ENCODE data around the gene MICALL1. TPM values are rescaled to one million over a fixed set of nuclear protein-coding genes. Genes with fewer than 3 reads are reported as not detected.

The MICALL1 gene
- total RNA-seq, 1 donor from 2014 or later, result 11.0 TPM

DNA sequence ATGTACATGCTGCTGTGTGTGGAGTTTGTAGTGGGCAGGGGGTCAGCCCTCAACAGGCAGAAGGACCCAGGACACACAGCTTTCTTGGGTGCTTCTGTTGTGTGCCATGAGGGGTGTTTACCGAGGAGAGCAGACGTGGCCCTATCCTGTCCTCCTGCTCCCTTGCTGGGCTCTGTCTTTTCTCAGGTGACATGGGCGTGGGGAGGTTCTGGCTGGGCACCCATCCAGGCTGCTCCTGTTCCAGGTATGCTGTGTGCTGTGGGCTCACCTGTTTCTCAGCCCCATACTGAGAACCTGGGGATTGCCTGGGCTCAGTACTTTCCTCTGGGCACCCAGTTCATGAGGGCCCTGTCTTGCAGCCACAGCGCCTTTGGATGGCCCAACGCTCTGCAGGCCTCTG, 23.3 kb downstream of the MICALL1 start:
- H3K9ac ChIP-seq (ENCODE audit: low read depth in 1 of 3, low read length in 3 of 3), result no peak overlapping the region
- H3K27me3 ChIP-seq (ENCODE audit: control insufficient read depth in 3 of 3, insufficient read depth in 3 of 3, low read length in 3 of 3), result no peaks in the 10 kb centered on the region
- no peaks in the 10 kb centered on the region for H3K9me3 ChIP-seq (ENCODE audit: control insufficient read depth in 3 of 3, low read length in 3 of 3)
- peaks cover 8 to 14% (median 12%) of the 10 kb centered on the region in 3 donors for H3K4me1 ChIP-seq (ENCODE audit: control insufficient read depth in 3 of 3, insufficient read depth in 3 of 3, low read length in 3 of 3)
- peaks cover 22 to 47% (median 39%) of the 10 kb centered on the region in 3 donors for H3K36me3 ChIP-seq (ENCODE audit: control insufficient read depth in 3 of 3, insufficient read depth in 3 of 3, low read length in 3 of 3)
- no peak overlapping the region for H3K27ac ChIP-seq (ENCODE audit: low read depth, low read length)
- no peak overlapping the region for H3K4me3 ChIP-seq (ENCODE audit: low read length in 3 of 3)

DNA sequence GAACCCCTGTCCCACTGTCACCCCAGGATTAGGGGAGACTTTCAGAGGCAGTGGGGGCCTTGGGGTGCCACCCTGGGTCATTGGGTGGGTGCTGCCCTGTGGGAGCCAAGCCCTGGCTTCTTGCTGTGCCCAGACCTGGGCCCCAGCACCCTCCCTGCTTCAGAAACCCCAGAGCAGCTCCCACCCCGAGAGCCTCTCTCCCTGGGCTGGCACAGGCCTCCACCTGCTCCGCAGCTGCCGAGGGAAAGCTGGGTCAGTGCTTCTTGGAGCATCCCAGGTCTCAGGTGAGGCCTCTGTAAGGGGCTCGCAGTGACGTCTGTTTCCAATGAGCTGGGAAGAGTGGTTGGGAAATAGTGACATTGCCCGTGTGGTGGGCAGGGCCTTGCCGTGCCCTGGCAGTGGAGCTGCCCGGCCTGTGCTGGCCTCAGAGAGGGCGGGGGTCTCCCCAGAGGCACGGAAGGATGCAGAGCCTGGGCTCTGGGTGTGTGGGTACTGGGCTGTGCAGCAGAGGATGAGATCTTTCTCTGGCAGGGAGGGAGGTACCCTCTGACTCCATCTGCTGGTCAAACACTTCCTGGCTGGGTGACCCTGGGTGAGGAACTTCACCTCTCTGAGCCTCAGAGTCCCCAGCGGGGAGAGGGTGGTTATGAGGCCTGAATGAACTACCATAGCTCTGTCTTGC, 24.3 kb downstream of the MICALL1 start:
- Histone ChIP-seq H3K36me3 (ENCODE audit: control insufficient read depth in 3 of 3, insufficient read depth in 3 of 3, low read length in 3 of 3) (peaks cover 16 to 41% (median 34%) of the 10 kb centered on the region in 3 donors), H3K27me3 (ENCODE audit: control insufficient read depth in 3 of 3, insufficient read depth in 3 of 3, low read length in 3 of 3) (no peaks in the 10 kb centered on the region), H3K4me3 (ENCODE audit: low read length in 3 of 3) (no peak overlapping the region), H3K9ac (ENCODE audit: low read depth in 1 of 3, low read length in 3 of 3) (no peak overlapping the region), H3K4me1 (ENCODE audit: control insufficient read depth in 3 of 3, insufficient read depth in 3 of 3, low read length in 3 of 3) (peaks cover 8 to 14% (median 12%) of the 10 kb centered on the region in 3 donors), H3K27ac (ENCODE audit: low read depth, low read length) (no peak overlapping the region), H3K9me3 (ENCODE audit: control insufficient read depth in 3 of 3, low read length in 3 of 3) (no peaks in the 10 kb centered on the region)

DNA sequence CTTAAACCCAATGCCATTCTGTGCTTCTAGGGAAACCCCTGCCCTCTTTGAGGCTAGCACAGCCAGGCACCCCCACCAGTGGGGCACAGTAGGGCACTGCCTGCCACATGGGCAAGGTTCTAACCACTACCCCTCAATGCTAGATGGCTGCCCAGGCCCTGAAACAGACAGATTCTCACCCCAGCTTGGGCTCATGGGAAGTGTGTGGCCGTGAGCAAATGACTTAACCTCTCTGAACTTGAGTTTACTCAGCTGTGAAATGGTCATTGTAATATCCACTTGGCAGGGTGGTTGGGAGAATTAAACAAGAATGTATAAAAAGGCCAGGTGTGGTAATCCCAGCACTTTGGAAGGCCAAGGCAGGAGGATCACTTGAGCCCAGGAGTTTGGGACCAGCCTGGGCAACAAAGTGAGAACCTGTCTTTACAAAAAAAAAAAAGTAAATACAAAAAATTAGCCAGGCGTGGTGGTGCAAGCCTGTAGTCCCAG, 24.9 kb downstream of the MICALL1 start:
- Histone ChIP-seq H3K4me3 (ENCODE audit: low read length in 3 of 3) (no peak overlapping the region), H3K36me3 (ENCODE audit: control insufficient read depth in 3 of 3, insufficient read depth in 3 of 3, low read length in 3 of 3) (peaks cover 15 to 38% (median 30%) of the 10 kb centered on the region in 3 donors), H3K9me3 (ENCODE audit: control insufficient read depth in 3 of 3, low read length in 3 of 3) (no peaks in the 10 kb centered on the region), H3K4me1 (ENCODE audit: control insufficient read depth in 3 of 3, insufficient read depth in 3 of 3, low read length in 3 of 3) (peaks cover 8 to 14% (median 12%) of the 10 kb centered on the region in 3 donors), H3K9ac (ENCODE audit: low read depth in 1 of 3, low read length in 3 of 3) (no peak overlapping the region), H3K27me3 (ENCODE audit: control insufficient read depth in 3 of 3, insufficient read depth in 3 of 3, low read length in 3 of 3) (no peaks in the 10 kb centered on the region), H3K27ac (ENCODE audit: low read depth, low read length) (no peak overlapping the region)

DNA sequence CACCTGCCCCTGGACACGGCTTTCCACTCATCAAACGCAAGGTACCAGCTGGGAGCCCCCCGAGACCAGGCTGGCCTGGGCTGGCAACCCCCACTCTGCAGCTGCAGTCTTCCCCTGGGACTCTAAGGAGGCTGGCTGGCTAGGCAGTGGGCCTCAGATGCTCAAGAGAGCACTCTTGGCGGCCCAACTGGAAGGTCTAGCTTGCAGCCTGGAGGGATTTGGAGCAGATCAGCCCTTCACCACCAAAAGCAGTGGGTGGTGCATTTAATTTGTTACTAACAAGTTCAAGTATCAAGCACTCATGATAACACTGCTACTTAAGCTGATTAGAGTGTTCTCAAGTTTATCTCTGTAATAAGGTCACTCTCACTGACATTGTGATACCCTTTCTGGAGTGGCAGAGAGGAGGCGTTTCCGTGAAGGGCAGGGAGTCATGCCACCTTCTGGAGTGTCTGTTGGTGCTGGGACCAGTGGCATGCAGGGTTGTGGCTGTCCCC, 25.8 kb downstream of the MICALL1 start:
- H3K4me1 ChIP-seq (ENCODE audit: control insufficient read depth in 3 of 3, insufficient read depth in 3 of 3, low read length in 3 of 3), result peaks cover 8 to 14% (median 12%) of the 10 kb centered on the region in 3 donors
- H3K27ac ChIP-seq (ENCODE audit: low read depth, low read length), result no peak overlapping the region
- H3K4me3 ChIP-seq (ENCODE audit: low read length in 3 of 3), result no peak overlapping the region
- H3K36me3 ChIP-seq (ENCODE audit: control insufficient read depth in 3 of 3, insufficient read depth in 3 of 3, low read length in 3 of 3), result peaks cover 8 to 28% (median 21%) of the 10 kb centered on the region in 3 donors
- no peaks in the 10 kb centered on the region for H3K27me3 ChIP-seq (ENCODE audit: control insufficient read depth in 3 of 3, insufficient read depth in 3 of 3, low read length in 3 of 3)
- H3K9ac ChIP-seq (ENCODE audit: low read depth in 1 of 3, low read length in 3 of 3), result no peak overlapping the region
- no peaks in the 10 kb centered on the region for H3K9me3 ChIP-seq (ENCODE audit: control insufficient read depth in 3 of 3, low read length in 3 of 3)

DNA sequence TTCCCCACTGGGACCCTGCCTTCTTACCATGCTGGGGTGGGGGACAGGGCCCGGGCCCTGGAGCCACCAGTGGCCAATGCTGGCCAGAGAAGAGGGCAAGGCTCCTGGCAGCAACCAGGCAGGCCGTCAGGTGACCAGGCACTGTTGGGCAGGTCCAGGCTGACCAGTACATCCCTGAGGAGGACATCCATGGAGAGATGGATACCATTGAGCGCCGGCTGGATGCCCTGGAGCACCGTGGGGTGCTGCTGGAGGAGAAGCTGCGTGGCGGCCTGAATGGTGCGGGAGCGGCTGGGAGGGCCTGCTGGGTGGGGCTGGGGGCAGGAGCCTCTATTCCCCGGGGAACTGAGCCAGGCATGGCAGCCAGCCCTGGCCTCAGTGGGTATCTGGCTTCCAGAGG, 26.3 kb downstream of the MICALL1 start:
- Histone ChIP-seq H3K27me3 (ENCODE audit: control insufficient read depth in 3 of 3, insufficient read depth in 3 of 3, low read length in 3 of 3) (no peaks in the 10 kb centered on the region), H3K9me3 (ENCODE audit: control insufficient read depth in 3 of 3, low read length in 3 of 3) (no peaks in the 10 kb centered on the region), H3K9ac (ENCODE audit: low read depth in 1 of 3, low read length in 3 of 3) (no peak overlapping the region), H3K4me3 (ENCODE audit: low read length in 3 of 3) (no peak overlapping the region), H3K36me3 (ENCODE audit: control insufficient read depth in 3 of 3, insufficient read depth in 3 of 3, low read length in 3 of 3) (peaks cover 9 to 24% (median 17%) of the 10 kb centered on the region in 3 donors), H3K4me1 (ENCODE audit: control insufficient read depth in 3 of 3, insufficient read depth in 3 of 3, low read length in 3 of 3) (peaks cover 8 to 14% (median 12%) of the 10 kb centered on the region in 3 donors), H3K27ac (ENCODE audit: low read depth, low read length) (no peak overlapping the region)

DNA sequence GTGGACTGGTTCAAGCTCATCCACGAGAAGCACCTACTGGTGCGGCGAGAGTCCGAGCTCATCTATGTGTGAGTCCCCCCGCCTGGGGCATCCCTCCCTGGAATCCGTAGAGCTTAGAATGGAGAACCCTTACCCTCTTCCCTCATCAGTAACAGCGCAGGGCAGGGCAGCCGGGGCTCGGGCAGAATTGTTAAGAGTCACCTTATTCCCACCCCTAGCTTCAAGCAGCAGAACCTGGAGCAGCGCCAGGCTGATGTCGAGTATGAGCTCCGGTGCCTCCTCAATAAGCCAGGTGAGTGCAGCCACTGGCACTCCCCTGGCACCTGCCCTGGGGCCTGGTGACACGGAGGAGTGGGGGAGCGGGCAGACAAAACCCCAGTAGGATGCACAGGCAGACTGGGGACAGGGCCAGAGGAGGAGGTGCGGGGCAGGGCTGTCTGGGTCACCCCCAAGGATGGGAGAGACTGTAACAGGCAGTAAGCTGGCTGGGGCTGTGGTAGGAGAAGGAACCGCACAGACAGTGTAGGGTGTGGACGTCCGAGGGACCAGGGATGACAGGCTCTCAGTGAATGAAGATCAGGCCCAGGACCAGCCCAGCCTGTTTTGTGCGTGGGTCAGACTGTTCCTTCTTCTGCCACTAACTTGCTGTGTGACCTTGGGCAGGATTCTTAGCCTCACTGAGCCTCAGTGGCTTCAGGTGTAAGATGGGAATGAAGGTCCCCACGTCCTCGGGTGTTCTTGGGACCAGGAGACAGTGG, 26.9 kb downstream of the MICALL1 start:
- peaks cover 12 to 26% (median 19%) of the 10 kb centered on the region in 3 donors for H3K36me3 ChIP-seq (ENCODE audit: control insufficient read depth in 3 of 3, insufficient read depth in 3 of 3, low read length in 3 of 3)
- H3K4me3 ChIP-seq (ENCODE audit: low read length in 3 of 3), result no peak overlapping the region
- H3K27ac ChIP-seq (ENCODE audit: low read depth, low read length), result peak overlapping the region; percentile 41
- no peaks in the 10 kb centered on the region for H3K27me3 ChIP-seq (ENCODE audit: control insufficient read depth in 3 of 3, insufficient read depth in 3 of 3, low read length in 3 of 3)
- peaks cover 8 to 14% (median 12%) of the 10 kb centered on the region in 3 donors for H3K4me1 ChIP-seq (ENCODE audit: control insufficient read depth in 3 of 3, insufficient read depth in 3 of 3, low read length in 3 of 3)
- peak overlapping the region in 1 of 3 donors; percentile 16 for H3K9ac ChIP-seq (ENCODE audit: low read depth in 1 of 3, low read length in 3 of 3)
- no peaks in the 10 kb centered on the region for H3K9me3 ChIP-seq (ENCODE audit: control insufficient read depth in 3 of 3, low read length in 3 of 3)

DNA sequence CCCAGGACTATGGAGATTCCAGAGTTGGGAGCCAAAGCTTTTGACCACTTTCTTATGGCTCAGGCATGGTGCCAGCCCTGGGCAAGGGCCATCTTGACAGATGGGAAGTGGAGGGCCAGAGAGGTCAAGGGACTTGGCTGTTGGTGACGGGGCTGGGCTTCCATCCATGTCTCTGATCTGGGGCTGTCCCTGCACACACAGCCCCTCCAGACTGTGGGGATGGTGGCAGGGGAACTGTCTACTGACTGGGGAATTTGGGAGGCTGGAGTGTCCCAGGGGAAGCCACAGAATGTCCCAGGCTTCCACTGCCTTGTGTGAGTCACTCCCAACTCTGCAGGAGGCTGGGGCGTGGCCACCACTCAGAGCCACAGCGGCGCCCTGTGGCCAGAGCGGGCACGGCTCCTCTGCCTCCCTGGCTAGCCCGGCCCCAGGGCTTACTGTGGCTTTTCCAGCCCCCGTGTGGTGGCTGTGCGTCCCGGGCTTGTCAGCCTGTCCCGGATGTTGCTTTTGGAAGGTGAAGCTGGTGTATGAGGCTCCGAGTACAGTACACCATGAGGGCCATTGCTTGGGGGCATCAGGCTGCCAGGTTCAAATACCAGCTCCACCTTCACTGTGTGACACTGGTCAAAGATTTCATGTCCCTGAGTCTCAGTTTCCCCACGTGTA, 27.7 kb downstream of the MICALL1 start:
- no peaks in the 10 kb centered on the region for H3K9me3 ChIP-seq (ENCODE audit: control insufficient read depth in 3 of 3, low read length in 3 of 3)
- peak overlapping the region; percentile 41 for H3K27ac ChIP-seq (ENCODE audit: low read depth, low read length)
- H3K36me3 ChIP-seq (ENCODE audit: control insufficient read depth in 3 of 3, insufficient read depth in 3 of 3, low read length in 3 of 3), result peaks cover 13 to 24% (median 17%) of the 10 kb centered on the region in 3 donors
- H3K4me1 ChIP-seq (ENCODE audit: control insufficient read depth in 3 of 3, insufficient read depth in 3 of 3, low read length in 3 of 3), result peaks cover 8 to 14% (median 12%) of the 10 kb centered on the region in 3 donors
- H3K4me3 ChIP-seq (ENCODE audit: low read length in 3 of 3), result peak overlapping the region in 2 of 3 donors; percentile 19 to 22
- H3K27me3 ChIP-seq (ENCODE audit: control insufficient read depth in 3 of 3, insufficient read depth in 3 of 3, low read length in 3 of 3), result no peaks in the 10 kb centered on the region
- H3K9ac ChIP-seq (ENCODE audit: low read depth in 1 of 3, low read length in 3 of 3), result peak overlapping the region in 2 of 3 donors; percentile 10 to 54

DNA sequence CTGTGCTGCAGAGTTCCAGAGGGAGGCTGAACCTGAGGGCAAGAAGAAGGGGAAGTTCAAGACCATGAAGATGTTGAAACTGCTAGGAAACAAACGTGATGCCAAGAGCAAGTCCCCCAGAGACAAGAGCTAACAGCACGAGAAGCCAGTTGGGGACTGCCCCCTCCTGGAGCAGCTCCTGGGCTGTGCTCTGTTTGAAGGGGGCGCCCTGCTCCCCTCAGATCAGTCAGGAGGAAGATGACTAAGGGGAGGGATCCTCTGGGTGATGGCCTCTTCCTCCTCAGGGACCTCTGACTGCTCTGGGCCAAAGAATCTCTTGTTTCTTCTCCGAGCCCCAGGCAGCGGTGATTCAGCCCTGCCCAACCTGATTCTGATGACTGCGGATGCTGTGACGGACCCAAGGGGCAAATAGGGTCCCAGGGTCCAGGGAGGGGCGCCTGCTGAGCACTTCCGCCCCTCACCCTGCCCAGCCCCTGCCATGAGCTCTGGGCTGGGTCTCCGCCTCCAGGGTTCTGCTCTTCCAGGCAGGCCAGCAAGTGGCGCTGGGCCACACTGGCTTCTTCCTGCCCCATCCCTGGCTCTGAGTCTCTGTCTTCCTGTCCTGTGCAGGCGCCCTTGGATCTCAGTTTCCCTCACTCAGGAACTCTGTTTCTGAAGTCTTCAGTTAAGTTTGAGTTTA, 34.7 kb downstream of the MICALL1 start:
- H3K9me3 ChIP-seq (ENCODE audit: control insufficient read depth in 3 of 3, low read length in 3 of 3), result no peaks in the 10 kb centered on the region
- H3K27me3 ChIP-seq (ENCODE audit: control insufficient read depth in 3 of 3, insufficient read depth in 3 of 3, low read length in 3 of 3), result no peaks in the 10 kb centered on the region
- H3K27ac ChIP-seq (ENCODE audit: low read depth, low read length), result no peak overlapping the region
- no peak overlapping the region for H3K4me3 ChIP-seq (ENCODE audit: low read length in 3 of 3)
- peaks cover 20 to 32% (median 29%) of the 10 kb centered on the region in 3 donors for H3K36me3 ChIP-seq (ENCODE audit: control insufficient read depth in 3 of 3, insufficient read depth in 3 of 3, low read length in 3 of 3)
- no peak overlapping the region for H3K9ac ChIP-seq (ENCODE audit: low read depth in 1 of 3, low read length in 3 of 3)
- no peaks in the 10 kb centered on the region for H3K4me1 ChIP-seq (ENCODE audit: control insufficient read depth in 3 of 3, insufficient read depth in 3 of 3, low read length in 3 of 3)

DNA sequence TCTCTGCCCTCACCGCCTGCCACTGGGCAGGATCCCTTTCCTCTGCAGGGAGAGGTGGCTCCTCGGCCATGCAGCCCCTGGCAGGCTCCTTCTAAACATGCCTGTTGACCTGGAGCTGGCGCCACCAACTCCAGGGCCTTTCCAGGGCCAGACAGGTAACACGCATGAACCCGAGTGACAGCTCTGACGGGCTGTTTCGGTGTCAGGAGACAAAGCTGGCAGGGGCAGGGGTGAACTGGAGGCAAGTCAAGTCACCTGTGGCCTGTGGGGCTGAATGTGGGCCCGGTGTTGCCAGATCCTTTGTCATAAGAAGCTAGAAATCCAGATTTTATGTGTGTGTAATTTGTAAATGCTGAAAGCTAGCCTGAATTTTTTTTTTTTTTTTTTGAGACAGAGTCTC, 36.0 kb downstream of the MICALL1 start:
- Histone ChIP-seq H3K4me3 (ENCODE audit: low read length in 3 of 3) (no peak overlapping the region), H3K36me3 (ENCODE audit: control insufficient read depth in 3 of 3, insufficient read depth in 3 of 3, low read length in 3 of 3) (peaks cover 20 to 32% (median 26%) of the 10 kb centered on the region in 3 donors), H3K27ac (ENCODE audit: low read depth, low read length) (no peak overlapping the region)

More for the DNA sequence above, 36.0 kb downstream of the MICALL1 start:
- no peak overlapping the region for H3K9ac ChIP-seq (ENCODE audit: low read depth in 1 of 3, low read length in 3 of 3)
- no peaks in the 10 kb centered on the region for H3K9me3 ChIP-seq (ENCODE audit: control insufficient read depth in 3 of 3, low read length in 3 of 3)
- no peaks in the 10 kb centered on the region for H3K27me3 ChIP-seq (ENCODE audit: control insufficient read depth in 3 of 3, insufficient read depth in 3 of 3, low read length in 3 of 3)
- no peaks in the 10 kb centered on the region for H3K4me1 ChIP-seq (ENCODE audit: control insufficient read depth in 3 of 3, insufficient read depth in 3 of 3, low read length in 3 of 3)

All from skeletal muscle tissue (tissue), 4 donors.